GM06990 (cell line): ENCODE results near the gene FAM240B.

Source experiments
- DNase-seq: peaks from one replicate; pipeline ENCODE4 v3.0.0-alpha.2; 2011; ENCODE audit not compliant: insufficient read length; ENCODE audit errors: extremely low read depth
- H3K27me3 ChIP-seq: replicated peaks from 2 replicates; pipeline ENCODE4 v1.6.0; 2011; ENCODE audit warnings: low read length; ENCODE audit not compliant: control insufficient read depth, insufficient read depth
- H3K36me3 ChIP-seq: 2 replicates; pipeline ENCODE4 v1.5.1; 2011; ENCODE audit warnings: low read length; ENCODE audit not compliant: control insufficient read depth, insufficient read depth
- H3K4me3 ChIP-seq: replicated peaks from 2 replicates; pipeline ENCODE4 v1.5.1; 2011; ENCODE audit warnings: low read depth, mild to moderate bottlenecking, control low read depth, low read length
- TF ChIP-seq, protein P1 (sequence below): IDR thresholded peaks from 2 replicates; pipeline ENCODE4 v1.5.1; 2011; ENCODE audit warnings: low read length, control low read depth, mild to moderate bottlenecking, inconsistent platforms; ENCODE audit not compliant: insufficient read depth, poor library complexity, severe bottlenecking

FAM240B gene

DNA sequence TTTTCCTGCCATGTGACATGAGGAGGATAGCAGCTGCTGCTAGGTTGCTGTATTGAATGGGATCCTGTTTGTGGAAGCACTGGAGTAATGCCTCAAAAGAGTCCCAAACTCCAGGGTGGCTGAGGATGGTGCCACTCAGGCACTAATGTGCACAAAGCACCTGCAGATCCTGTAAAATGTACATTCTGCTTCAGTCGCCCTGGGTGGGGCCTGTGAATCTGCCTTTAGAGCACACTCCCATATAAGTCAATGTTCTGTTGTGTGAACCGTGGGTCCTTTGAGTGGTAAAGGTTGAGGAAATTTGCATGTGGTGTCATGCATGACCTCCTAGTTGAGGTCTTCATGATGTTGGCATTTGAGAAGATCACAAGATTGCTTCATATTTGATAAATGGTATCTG is 67.9 kb downstream of the FAM240B start:
- DNase-seq, result no peak
- no peak overlapping the region for H3K4me3 ChIP-seq

DNA sequence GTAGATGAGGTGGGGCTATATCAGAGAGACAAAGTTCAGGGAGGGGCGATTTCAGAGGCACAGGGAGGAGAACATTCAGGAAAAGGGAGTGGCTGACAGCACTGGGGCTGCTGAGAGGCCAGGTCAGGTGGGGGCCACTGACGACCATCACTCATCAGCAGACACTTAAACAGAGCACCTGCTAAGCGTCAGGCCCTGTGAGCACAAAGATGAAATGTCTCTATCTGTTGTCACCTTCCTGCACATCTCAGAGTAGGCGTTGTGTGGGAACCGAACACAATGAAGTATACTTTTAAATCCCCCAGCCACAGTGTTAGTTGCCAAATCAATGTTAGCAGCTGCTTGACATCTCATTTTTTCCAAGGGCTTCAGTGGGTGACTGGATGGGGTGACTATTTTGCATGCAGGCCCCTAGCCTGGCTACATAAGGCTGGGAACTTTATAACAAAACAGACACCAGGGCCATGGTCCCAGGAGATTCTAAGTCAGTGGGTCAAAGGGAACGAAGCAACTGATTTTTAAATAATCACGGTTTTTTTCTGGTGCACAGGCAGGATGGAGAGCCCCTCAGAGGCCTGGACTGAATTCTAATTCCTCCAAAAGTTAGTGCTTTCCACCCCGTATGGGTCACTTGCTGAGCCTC is 68.4 kb downstream of the FAM240B start:
- TF ChIP-seq, protein P1, sequence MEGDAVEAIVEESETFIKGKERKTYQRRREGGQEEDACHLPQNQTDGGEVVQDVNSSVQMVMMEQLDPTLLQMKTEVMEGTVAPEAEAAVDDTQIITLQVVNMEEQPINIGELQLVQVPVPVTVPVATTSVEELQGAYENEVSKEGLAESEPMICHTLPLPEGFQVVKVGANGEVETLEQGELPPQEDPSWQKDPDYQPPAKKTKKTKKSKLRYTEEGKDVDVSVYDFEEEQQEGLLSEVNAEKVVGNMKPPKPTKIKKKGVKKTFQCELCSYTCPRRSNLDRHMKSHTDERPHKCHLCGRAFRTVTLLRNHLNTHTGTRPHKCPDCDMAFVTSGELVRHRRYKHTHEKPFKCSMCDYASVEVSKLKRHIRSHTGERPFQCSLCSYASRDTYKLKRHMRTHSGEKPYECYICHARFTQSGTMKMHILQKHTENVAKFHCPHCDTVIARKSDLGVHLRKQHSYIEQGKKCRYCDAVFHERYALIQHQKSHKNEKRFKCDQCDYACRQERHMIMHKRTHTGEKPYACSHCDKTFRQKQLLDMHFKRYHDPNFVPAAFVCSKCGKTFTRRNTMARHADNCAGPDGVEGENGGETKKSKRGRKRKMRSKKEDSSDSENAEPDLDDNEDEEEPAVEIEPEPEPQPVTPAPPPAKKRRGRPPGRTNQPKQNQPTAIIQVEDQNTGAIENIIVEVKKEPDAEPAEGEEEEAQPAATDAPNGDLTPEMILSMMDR, result no peak
- Histone ChIP-seq H3K4me3 (no peak overlapping the region), H3K27me3 (no peaks in the 10 kb centered on the region; the same call in 1 of the 2 replicates), H3K36me3 (no peaks in the 10 kb centered on the region)
- DNase-seq, result no peak

More for the DNA sequence above, 67.9 kb downstream of the FAM240B start:
- no peaks in the 10 kb centered on the region for H3K36me3 ChIP-seq
- TF ChIP-seq, protein P1, result no peak
- no peaks in the 10 kb centered on the region; the same call in 1 of the 2 replicates for H3K27me3 ChIP-seq

DNA sequence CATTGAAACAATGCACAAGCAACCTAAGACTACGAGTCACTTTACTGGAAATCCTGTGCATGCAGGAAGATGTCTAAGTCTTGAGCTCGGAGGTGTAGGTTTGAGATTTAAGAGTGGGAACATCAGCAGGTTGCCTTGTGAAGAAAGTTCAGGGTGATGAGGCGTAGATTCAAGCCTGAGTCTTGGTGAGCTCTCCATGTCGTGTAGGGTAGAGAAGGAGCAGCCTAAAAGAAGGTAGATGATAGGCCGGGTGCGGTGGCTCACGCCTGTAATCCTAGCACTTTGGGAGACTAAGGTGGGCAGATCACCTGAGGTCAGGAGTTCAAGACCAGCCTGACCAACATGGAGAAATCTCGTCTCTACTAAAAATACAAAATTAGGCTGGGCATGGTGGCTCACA is 69.4 kb downstream of the FAM240B start:
- no peak for DNase-seq
- no peaks in the 10 kb centered on the region for H3K36me3 ChIP-seq
- H3K27me3 ChIP-seq, result no peaks in the 10 kb centered on the region; the same call in 1 of the 2 replicates
- no peak overlapping the region for H3K4me3 ChIP-seq
- TF ChIP-seq, protein P1, result no peak

DNA sequence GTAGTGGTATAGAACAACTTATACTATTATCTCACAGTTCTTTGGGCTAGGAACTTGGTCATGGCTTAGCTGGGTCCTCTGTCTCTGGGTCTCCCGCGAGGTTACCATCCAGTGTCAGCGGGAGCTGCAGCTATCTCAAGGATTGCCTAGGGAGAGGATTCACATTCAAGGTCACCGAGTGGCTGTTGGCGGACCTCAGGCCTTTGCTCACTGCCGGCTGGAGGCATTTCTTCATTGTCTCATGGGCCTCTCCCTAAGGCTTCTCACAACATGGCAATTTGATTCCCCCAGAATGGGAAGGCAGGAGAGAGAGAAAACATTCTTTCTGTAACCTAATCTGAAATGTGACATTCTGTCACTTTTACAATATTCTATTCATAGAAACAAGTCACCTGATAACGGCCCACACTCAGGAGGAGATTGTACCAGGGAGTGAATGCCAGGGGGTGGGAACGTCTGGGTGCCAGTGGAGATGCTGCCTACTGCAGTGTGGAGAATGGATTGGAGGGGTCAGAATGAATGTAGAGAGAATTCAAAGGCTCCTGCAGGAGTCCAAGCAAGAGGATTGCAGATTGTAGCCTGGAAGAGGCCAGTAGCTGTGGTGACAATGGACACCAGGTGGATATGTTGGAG is 70.1 kb downstream of the FAM240B start:
- TF ChIP-seq, protein P1, result no peak
- no peaks in the 10 kb centered on the region for H3K36me3 ChIP-seq

DNA sequence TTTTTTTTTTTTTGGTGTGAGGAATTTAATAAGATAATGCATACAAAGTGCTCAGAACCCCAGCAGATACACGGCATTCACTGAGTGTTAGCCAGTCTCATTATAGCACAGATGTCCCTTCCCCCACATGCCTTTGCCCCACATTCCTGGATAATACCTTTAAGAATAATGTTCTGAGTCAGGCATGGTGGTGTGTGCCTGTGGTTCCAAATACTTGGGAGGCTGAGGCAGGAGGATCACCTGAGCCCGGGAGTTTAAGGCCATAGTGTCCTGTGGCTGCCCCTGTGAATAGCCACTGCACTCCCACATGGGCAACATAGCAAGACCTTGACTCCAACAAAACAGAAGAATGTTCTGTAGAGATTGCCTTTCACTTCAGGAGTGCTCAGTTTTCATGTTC is 75.3 kb downstream of the FAM240B start:
- DNase-seq, result no peak
- H3K27me3 ChIP-seq, result no peaks in the 10 kb centered on the region; the same call in 1 of the 2 replicates
- no peak overlapping the region for H3K4me3 ChIP-seq
- H3K36me3 ChIP-seq, result no peaks in the 10 kb centered on the region
- TF ChIP-seq, protein P1, result no peak

More for the DNA sequence above, 70.1 kb downstream of the FAM240B start:
- H3K27me3 ChIP-seq, result no peaks in the 10 kb centered on the region; the same call in 1 of the 2 replicates
- no peak overlapping the region for H3K4me3 ChIP-seq
- no peak for DNase-seq
